ENCODE results near the gene LDLRAD4.

The LDLRAD4 gene

GRCh38 chr18:13431886-13432285 is 213.3 kb downstream of the LDLRAD4 start:
- POLR2A ChIA-PET: no interaction called here
- WGBS (ENCODE audit: insufficient coverage): 98% methylated on average over 16 of the region's 16 CpGs
- CTCF ChIA-PET: no interaction called here

GRCh38 chr18:13433125-13433524 is 214.6 kb downstream of the LDLRAD4 start:
- ChIA-PET POLR2A (no interaction called here), CTCF (interaction anchor here (1.0 kb wide), 1 partner anchor 213 kb away, joined by 3 read pairs; no protein-coding TSS in a partner anchor)
- 100% methylated on average over 2 of the region's 3 CpGs for WGBS (ENCODE audit: insufficient coverage)
- Histone ChIP-seq H3K4me3 (ENCODE audit: control insufficient read depth in 1 of 7, extremely low read depth in 1 of 7, insufficient read depth in 4 of 7, low read depth in 2 of 7, low read length in 6 of 7) (no peak overlapping the region), H3K27ac (ENCODE audit: insufficient read depth in 1 of 2, low read depth in 1 of 2, low read length in 2 of 2, poor library complexity in 1 of 2, severe bottlenecking in 2 of 2) (no peak overlapping the region), H3K36me3 (ENCODE audit: control insufficient read depth in 4 of 4, insufficient read depth in 4 of 4, low read length in 3 of 4) (no peaks in the 10 kb centered on the region), H3K27me3 (replicated peaks in 2 of 5; ENCODE audit: control insufficient read depth in 4 of 5, insufficient read depth in 5 of 5, low read length in 4 of 5) (no peaks in the 10 kb centered on the region), H3K4me1 (ENCODE audit: control extremely low read depth in 1 of 4, control insufficient read depth in 4 of 4, insufficient read depth in 4 of 4, low read length in 3 of 4) (peaks cover 0 to 27% (median 11%) of the 10 kb centered on the region in 4 experiments), H3K9me3 (ENCODE audit: control extremely low read depth in 1 of 5, control insufficient read depth in 4 of 5, insufficient read depth in 2 of 5, low read depth in 1 of 5, low read length in 4 of 5) (no peaks in the 10 kb centered on the region)
- DNase-seq: no peak

More at GRCh38 chr18:13431886-13432285, 213.3 kb downstream of the LDLRAD4 start:
- Histone ChIP-seq H3K4me1 (ENCODE audit: control extremely low read depth in 1 of 4, control insufficient read depth in 4 of 4, insufficient read depth in 4 of 4, low read length in 3 of 4) (peaks cover 0 to 15% (median 3%) of the 10 kb centered on the region in 4 experiments), H3K27ac (ENCODE audit: insufficient read depth in 1 of 2, low read depth in 1 of 2, low read length in 2 of 2, poor library complexity in 1 of 2, severe bottlenecking in 2 of 2) (no peak overlapping the region), H3K9me3 (ENCODE audit: control extremely low read depth in 1 of 5, control insufficient read depth in 4 of 5, insufficient read depth in 2 of 5, low read depth in 1 of 5, low read length in 4 of 5) (no peaks in the 10 kb centered on the region), H3K27me3 (replicated peaks in 2 of 5; ENCODE audit: control insufficient read depth in 4 of 5, insufficient read depth in 5 of 5, low read length in 4 of 5) (no peaks in the 10 kb centered on the region), H3K36me3 (ENCODE audit: control insufficient read depth in 4 of 4, insufficient read depth in 4 of 4, low read length in 3 of 4) (no peaks in the 10 kb centered on the region), H3K4me3 (ENCODE audit: control insufficient read depth in 1 of 7, extremely low read depth in 1 of 7, insufficient read depth in 4 of 7, low read depth in 2 of 7, low read length in 6 of 7) (no peak overlapping the region)
- no peak for DNase-seq

GRCh38 chr18:13433685-13434084 is 215.1 kb downstream of the LDLRAD4 start:
- DNase-seq: no peak
- ChIA-PET CTCF (interaction anchor here (1.0 kb wide), 1 partner anchor 214 kb away, joined by 3 read pairs; no protein-coding TSS in a partner anchor), POLR2A (interaction anchor here (0.7 kb wide), 1 partner anchor 82 kb away, joined by 5 read pairs; no protein-coding TSS in a partner anchor)
- WGBS (ENCODE audit: insufficient coverage): 98% methylated on average over 4 of the region's 5 CpGs
- no peak overlapping the region for H3K27ac ChIP-seq (ENCODE audit: insufficient read depth in 1 of 2, low read depth in 1 of 2, low read length in 2 of 2, poor library complexity in 1 of 2, severe bottlenecking in 2 of 2)
- H3K36me3 ChIP-seq (ENCODE audit: control insufficient read depth in 4 of 4, insufficient read depth in 4 of 4, low read length in 3 of 4): no peaks in the 10 kb centered on the region
- no peaks in the 10 kb centered on the region for H3K27me3 ChIP-seq (replicated peaks in 2 of 5; ENCODE audit: control insufficient read depth in 4 of 5, insufficient read depth in 5 of 5, low read length in 4 of 5)
- peaks cover 0 to 33% (median 11%) of the 10 kb centered on the region in 4 experiments for H3K4me1 ChIP-seq (ENCODE audit: control extremely low read depth in 1 of 4, control insufficient read depth in 4 of 4, insufficient read depth in 4 of 4, low read length in 3 of 4)
- no peaks in the 10 kb centered on the region for H3K9me3 ChIP-seq (ENCODE audit: control extremely low read depth in 1 of 5, control insufficient read depth in 4 of 5, insufficient read depth in 2 of 5, low read depth in 1 of 5, low read length in 4 of 5)
- H3K4me3 ChIP-seq (ENCODE audit: control insufficient read depth in 1 of 7, extremely low read depth in 1 of 7, insufficient read depth in 4 of 7, low read depth in 2 of 7, low read length in 6 of 7): no peak overlapping the region

- Histone ChIP-seq H3K27me3 (replicated peaks in 2 of 5; ENCODE audit: control insufficient read depth in 4 of 5, insufficient read depth in 5 of 5, low read length in 4 of 5) (no peaks in the 10 kb centered on the region), H3K4me3 (ENCODE audit: control insufficient read depth in 1 of 7, extremely low read depth in 1 of 7, insufficient read depth in 4 of 7, low read depth in 2 of 7, low read length in 6 of 7) (no peak overlapping the region), H3K4me1 (ENCODE audit: control extremely low read depth in 1 of 4, control insufficient read depth in 4 of 4, insufficient read depth in 4 of 4, low read length in 3 of 4) (peaks cover 0 to 37% (median 11%) of the 10 kb centered on the region in 4 experiments), H3K9me3 (ENCODE audit: control extremely low read depth in 1 of 5, control insufficient read depth in 4 of 5, insufficient read depth in 2 of 5, low read depth in 1 of 5, low read length in 4 of 5) (no peaks in the 10 kb centered on the region), H3K27ac (ENCODE audit: insufficient read depth in 1 of 2, low read depth in 1 of 2, low read length in 2 of 2, poor library complexity in 1 of 2, severe bottlenecking in 2 of 2) (no peak overlapping the region), H3K36me3 (ENCODE audit: control insufficient read depth in 4 of 4, insufficient read depth in 4 of 4, low read length in 3 of 4) (no peaks in the 10 kb centered on the region)
- 97% methylated on average over 5 of the region's 5 CpGs for WGBS (ENCODE audit: insufficient coverage)
- ChIA-PET CTCF (interaction anchor here (1.0 to 1.2 kb wide), 2 partner anchors 8 to 24 kb away, joined by 3 read pairs; no protein-coding TSS in a partner anchor), POLR2A (interaction anchor here (0.8 kb wide), 1 partner anchor 30 kb away, joined by 3 read pairs; no protein-coding TSS in a partner anchor)
- no peak for DNase-seq
These were observed 216.3 kb downstream of the LDLRAD4 start for GRCh38 chr18:13434854-13435253.

GRCh38 chr18:13435586-13436333 is 217.2 kb downstream of the LDLRAD4 start:
- no peak overlapping the region for H3K27ac ChIP-seq (ENCODE audit: insufficient read depth in 1 of 2, low read depth in 1 of 2, low read length in 2 of 2, poor library complexity in 1 of 2, severe bottlenecking in 2 of 2)
- H3K4me1 ChIP-seq (ENCODE audit: control extremely low read depth in 1 of 4, control insufficient read depth in 4 of 4, insufficient read depth in 4 of 4, low read length in 3 of 4): peaks cover 0 to 37% (median 11%) of the 10 kb centered on the region in 4 experiments
- DNase-seq: peak in 2 of 3 donors; percentile 22 to 41
- ChIA-PET CTCF (interaction anchor here (1.0 to 1.3 kb wide), 2 partner anchors 14 to 25 kb away, joined by 3 read pairs; no protein-coding TSS in a partner anchor), POLR2A (interaction anchor here (0.8 kb wide), 1 partner anchor 29 kb away, joined by 3 read pairs; no protein-coding TSS in a partner anchor)
- WGBS (ENCODE audit: insufficient coverage): 95% methylated on average over 4 of the region's 7 CpGs
- no peaks in the 10 kb centered on the region for H3K9me3 ChIP-seq (ENCODE audit: control extremely low read depth in 1 of 5, control insufficient read depth in 4 of 5, insufficient read depth in 2 of 5, low read depth in 1 of 5, low read length in 4 of 5)
- H3K36me3 ChIP-seq (ENCODE audit: control insufficient read depth in 4 of 4, insufficient read depth in 4 of 4, low read length in 3 of 4): no peaks in the 10 kb centered on the region
- no peak overlapping the region for H3K4me3 ChIP-seq (ENCODE audit: control insufficient read depth in 1 of 7, extremely low read depth in 1 of 7, insufficient read depth in 4 of 7, low read depth in 2 of 7, low read length in 6 of 7)
- H3K27me3 ChIP-seq (replicated peaks in 2 of 5; ENCODE audit: control insufficient read depth in 4 of 5, insufficient read depth in 5 of 5, low read length in 4 of 5): no peaks in the 10 kb centered on the region

- Histone ChIP-seq H3K9me3 (ENCODE audit: control extremely low read depth in 1 of 5, control insufficient read depth in 4 of 5, insufficient read depth in 2 of 5, low read depth in 1 of 5, low read length in 4 of 5) (no peaks in the 10 kb centered on the region), H3K27ac (ENCODE audit: insufficient read depth in 1 of 2, low read depth in 1 of 2, low read length in 2 of 2, poor library complexity in 1 of 2, severe bottlenecking in 2 of 2) (no peak overlapping the region), H3K27me3 (replicated peaks in 2 of 5; ENCODE audit: control insufficient read depth in 4 of 5, insufficient read depth in 5 of 5, low read length in 4 of 5) (no peaks in the 10 kb centered on the region), H3K36me3 (ENCODE audit: control insufficient read depth in 4 of 4, insufficient read depth in 4 of 4, low read length in 3 of 4) (no peaks in the 10 kb centered on the region), H3K4me3 (ENCODE audit: control insufficient read depth in 1 of 7, extremely low read depth in 1 of 7, insufficient read depth in 4 of 7, low read depth in 2 of 7, low read length in 6 of 7) (no peak overlapping the region), H3K4me1 (ENCODE audit: control extremely low read depth in 1 of 4, control insufficient read depth in 4 of 4, insufficient read depth in 4 of 4, low read length in 3 of 4) (peaks cover 0 to 37% (median 11%) of the 10 kb centered on the region in 4 experiments)
- peak in 1 of 3 donors; percentile 17 for DNase-seq
- ChIA-PET CTCF (interaction anchor here (1.3 kb wide), 1 partner anchor 15 kb away, joined by 3 read pairs; no protein-coding TSS in a partner anchor), POLR2A (no interaction called here)
- 97% methylated on average over 6 of the region's 8 CpGs for WGBS (ENCODE audit: insufficient coverage)
These were observed 218.0 kb downstream of the LDLRAD4 start for GRCh38 chr18:13436576-13436975.

GRCh38 chr18:13437034-13437433 is 218.5 kb downstream of the LDLRAD4 start:
- Histone ChIP-seq H3K36me3 (ENCODE audit: control insufficient read depth in 4 of 4, insufficient read depth in 4 of 4, low read length in 3 of 4) (no peaks in the 10 kb centered on the region), H3K9me3 (ENCODE audit: control extremely low read depth in 1 of 5, control insufficient read depth in 4 of 5, insufficient read depth in 2 of 5, low read depth in 1 of 5, low read length in 4 of 5) (no peaks in the 10 kb centered on the region), H3K4me3 (ENCODE audit: control insufficient read depth in 1 of 7, extremely low read depth in 1 of 7, insufficient read depth in 4 of 7, low read depth in 2 of 7, low read length in 6 of 7) (no peak overlapping the region), H3K4me1 (ENCODE audit: control extremely low read depth in 1 of 4, control insufficient read depth in 4 of 4, insufficient read depth in 4 of 4, low read length in 3 of 4) (peaks cover 0 to 37% (median 11%) of the 10 kb centered on the region in 4 experiments), H3K27ac (ENCODE audit: insufficient read depth in 1 of 2, low read depth in 1 of 2, low read length in 2 of 2, poor library complexity in 1 of 2, severe bottlenecking in 2 of 2) (no peak overlapping the region), H3K27me3 (replicated peaks in 2 of 5; ENCODE audit: control insufficient read depth in 4 of 5, insufficient read depth in 5 of 5, low read length in 4 of 5) (no peaks in the 10 kb centered on the region)
- 33% methylated on average over 6 of the region's 6 CpGs for WGBS (ENCODE audit: insufficient coverage)
- ChIA-PET CTCF (interaction anchor here (1.1 kb wide), 1 partner anchor 12 kb away, joined by 3 read pairs; no protein-coding TSS in a partner anchor), POLR2A (no interaction called here)
- DNase-seq: peak in 2 of 3 donors; percentile 49 to 59
